Measurements from ENCODE around the gene STK32A. TPM values are rescaled to one million over a fixed set of nuclear protein-coding genes. Genes with fewer than 3 reads are reported as not detected.

Gene STK32A
- total RNA-seq, 2 experiments from 2014 or later: not detected

- Mint-ChIP-seq H3K9me3 (no peaks in the 10 kb centered on the region), H3K27me3 (peaks cover 4% of the 10 kb centered on the region), H3K4me1 (ENCODE audit: low read depth) (no peaks in the 10 kb centered on the region), H3K36me3 (ENCODE audit: low read depth) (no peaks in the 10 kb centered on the region), H3K27ac (no peak overlapping the region), H3K4me3 (no peak overlapping the region)
- CTCF ChIA-PET: no interaction called here
- no peaks in the 10 kb centered on the region for H3K4me1 ChIP-seq (ENCODE audit: insufficient read depth, low read length)
- no peaks in the 10 kb centered on the region for H3K9me3 ChIP-seq (ENCODE audit: control insufficient read depth in 1 of 2, insufficient read depth in 1 of 2, low read length in 2 of 2)
- no peak for DNase-seq
- H3K36me3 ChIP-seq (ENCODE audit: insufficient read depth, low read length): no peaks in the 10 kb centered on the region
- POLR2A ChIA-PET: no interaction called here
- TF ChIP-seq CTCF (IDR thresholded peaks at IDR 0.05): no peak
- H3K27ac ChIP-seq (ENCODE audit: low read depth in 1 of 2, low read length in 2 of 2): no peak overlapping the region
- intact Hi-C loops (cut with DNase I, micrococcal nuclease): no loop called here
- ATAC-seq (ENCODE audit: poor library complexity): no peak
- H3K4me3 ChIP-seq (ENCODE audit: low read length): no peak overlapping the region
- H3K27me3 ChIP-seq (ENCODE audit: control insufficient read depth in 1 of 2, insufficient read depth in 2 of 2, low read length in 2 of 2): no peaks in the 10 kb centered on the region
These were observed 32.4 kb downstream of the STK32A start for GRCh38 chr5:147267082-147267832.

GRCh38 chr5:147276497-147276896 is 41.7 kb downstream of the STK32A start:
- no peak overlapping the region for H3K27ac ChIP-seq (ENCODE audit: low read depth in 1 of 2, low read length in 2 of 2)
- DNase-seq (no peak), ATAC-seq (ENCODE audit: poor library complexity) (no peak)
- no peak overlapping the region for H3K4me3 ChIP-seq (ENCODE audit: low read length)
- Mint-ChIP-seq H3K27me3 (peaks cover 5% of the 10 kb centered on the region), H3K4me3 (no peak overlapping the region), H3K9me3 (peaks cover 2% of the 10 kb centered on the region), H3K27ac (no peak overlapping the region), H3K4me1 (ENCODE audit: low read depth) (no peaks in the 10 kb centered on the region), H3K36me3 (ENCODE audit: low read depth) (no peaks in the 10 kb centered on the region)
- no peak for TF ChIP-seq CTCF (IDR thresholded peaks at IDR 0.05)
- no peaks in the 10 kb centered on the region for H3K27me3 ChIP-seq (ENCODE audit: control insufficient read depth in 1 of 2, insufficient read depth in 2 of 2, low read length in 2 of 2)
- H3K9me3 ChIP-seq (ENCODE audit: control insufficient read depth in 1 of 2, insufficient read depth in 1 of 2, low read length in 2 of 2): no peaks in the 10 kb centered on the region
- H3K4me1 ChIP-seq (ENCODE audit: insufficient read depth, low read length): no peaks in the 10 kb centered on the region
- ChIA-PET CTCF (no interaction called here), POLR2A (no interaction called here)
- intact Hi-C loops (cut with DNase I, micrococcal nuclease): no loop called here
- no peaks in the 10 kb centered on the region for H3K36me3 ChIP-seq (ENCODE audit: insufficient read depth, low read length)

DNA sequence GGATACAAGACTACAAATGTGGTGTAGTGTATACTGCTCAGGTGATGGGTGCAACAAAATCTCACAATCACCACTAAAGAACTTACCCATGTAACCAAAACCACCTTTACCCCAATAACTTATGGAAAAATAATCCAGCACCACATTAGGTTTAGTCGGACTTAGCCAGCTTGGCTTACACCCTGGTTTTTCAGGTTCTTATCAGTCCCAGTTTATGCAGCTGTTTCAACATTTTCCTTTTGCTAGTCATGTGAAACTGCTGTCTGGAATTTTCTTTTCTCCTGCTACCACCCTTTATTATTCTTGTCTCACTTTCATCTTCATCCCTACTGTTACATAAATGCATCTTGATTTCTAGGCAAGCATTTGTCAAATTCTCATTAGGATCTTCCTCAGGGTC is 51.5 kb downstream of the STK32A start:
- TF ChIP-seq CTCF (IDR thresholded peaks at IDR 0.05): no peak
- Histone ChIP-seq H3K4me3 (ENCODE audit: low read length) (no peak overlapping the region), H3K27ac (ENCODE audit: low read depth in 1 of 2, low read length in 2 of 2) (no peak overlapping the region), H3K4me1 (ENCODE audit: insufficient read depth, low read length) (no peaks in the 10 kb centered on the region), H3K9me3 (ENCODE audit: control insufficient read depth in 1 of 2, insufficient read depth in 1 of 2, low read length in 2 of 2) (no peaks in the 10 kb centered on the region), H3K36me3 (ENCODE audit: insufficient read depth, low read length) (no peaks in the 10 kb centered on the region), H3K27me3 (ENCODE audit: control insufficient read depth in 1 of 2, insufficient read depth in 2 of 2, low read length in 2 of 2) (no peaks in the 10 kb centered on the region)
- Mint-ChIP-seq H3K4me3 (no peak overlapping the region), H3K4me1 (ENCODE audit: low read depth) (no peaks in the 10 kb centered on the region), H3K27ac (no peak overlapping the region), H3K36me3 (ENCODE audit: low read depth) (no peaks in the 10 kb centered on the region), H3K27me3 (peaks cover 4% of the 10 kb centered on the region), H3K9me3 (peaks cover 26% of the 10 kb centered on the region)
- intact Hi-C loops (cut with DNase I, micrococcal nuclease): no loop called here
- ChIA-PET CTCF (interaction anchor here (1.5 kb wide), 1 partner anchor 23 kb away, joined by 3 read pairs; no protein-coding TSS in a partner anchor), POLR2A (no interaction called here)
- ATAC-seq (ENCODE audit: poor library complexity) (no peak), DNase-seq (no peak)

All from CD4-positive, alpha-beta T cell (primary cell).